RCC 7860 (cell line): ENCODE results near the gene MRGPRD.

Experiments
- DNase-seq: peaks from one replicate; pipeline ENCODE4 v3.0.0-alpha.2; 2015; ENCODE audit warnings: low spot score
- FAIRE-seq: peaks from 2 replicates; lab custom pipeline; 2012; peaks lifted over from hg19 to GRCh38; lab: Jason Lieb, UNC

The MRGPRD gene, protein sequence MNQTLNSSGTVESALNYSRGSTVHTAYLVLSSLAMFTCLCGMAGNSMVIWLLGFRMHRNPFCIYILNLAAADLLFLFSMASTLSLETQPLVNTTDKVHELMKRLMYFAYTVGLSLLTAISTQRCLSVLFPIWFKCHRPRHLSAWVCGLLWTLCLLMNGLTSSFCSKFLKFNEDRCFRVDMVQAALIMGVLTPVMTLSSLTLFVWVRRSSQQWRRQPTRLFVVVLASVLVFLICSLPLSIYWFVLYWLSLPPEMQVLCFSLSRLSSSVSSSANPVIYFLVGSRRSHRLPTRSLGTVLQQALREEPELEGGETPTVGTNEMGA

DNA sequence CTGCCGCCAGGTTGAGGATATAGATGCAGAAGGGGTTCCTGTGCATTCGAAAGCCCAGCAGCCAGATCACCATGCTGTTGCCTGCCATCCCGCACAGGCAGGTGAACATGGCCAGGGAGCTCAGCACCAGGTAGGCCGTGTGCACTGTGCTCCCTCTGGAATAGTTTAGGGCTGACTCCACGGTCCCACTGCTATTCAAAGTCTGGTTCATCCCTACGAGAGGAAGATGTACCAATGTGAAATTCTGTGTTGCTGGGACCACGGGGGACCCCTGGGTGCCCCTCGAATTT lies at the start of gene MRGPRD:
TSS of gene MRGPRD (minus strand) at position 211 of the 290 bp plus-strand sequence. CDS start at position 211, 0 bp downstream.
- FAIRE-seq (no peak), DNase-seq (no peak)

DNA sequence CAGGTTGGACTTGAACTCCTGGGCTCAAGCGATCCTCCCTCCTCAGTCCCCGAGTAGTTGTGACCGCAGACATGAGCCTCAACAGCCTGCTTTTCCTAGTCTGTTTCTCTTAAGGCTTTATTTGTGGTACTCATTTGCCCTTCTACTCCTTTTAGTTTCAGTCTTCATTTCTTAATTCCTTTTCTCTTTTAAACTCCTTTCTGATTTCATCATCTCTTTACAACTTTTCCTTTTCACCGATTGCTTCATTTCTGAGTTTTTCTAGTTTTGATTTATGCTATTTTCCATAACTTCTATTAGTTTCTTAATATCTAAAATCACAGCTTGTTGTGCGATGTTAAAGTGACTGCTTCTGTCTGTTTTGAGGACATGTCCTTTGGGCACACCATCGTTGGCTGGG lies 49.5 kb upstream of the MRGPRD start:
- no peak for DNase-seq
- FAIRE-seq: no peak

DNA sequence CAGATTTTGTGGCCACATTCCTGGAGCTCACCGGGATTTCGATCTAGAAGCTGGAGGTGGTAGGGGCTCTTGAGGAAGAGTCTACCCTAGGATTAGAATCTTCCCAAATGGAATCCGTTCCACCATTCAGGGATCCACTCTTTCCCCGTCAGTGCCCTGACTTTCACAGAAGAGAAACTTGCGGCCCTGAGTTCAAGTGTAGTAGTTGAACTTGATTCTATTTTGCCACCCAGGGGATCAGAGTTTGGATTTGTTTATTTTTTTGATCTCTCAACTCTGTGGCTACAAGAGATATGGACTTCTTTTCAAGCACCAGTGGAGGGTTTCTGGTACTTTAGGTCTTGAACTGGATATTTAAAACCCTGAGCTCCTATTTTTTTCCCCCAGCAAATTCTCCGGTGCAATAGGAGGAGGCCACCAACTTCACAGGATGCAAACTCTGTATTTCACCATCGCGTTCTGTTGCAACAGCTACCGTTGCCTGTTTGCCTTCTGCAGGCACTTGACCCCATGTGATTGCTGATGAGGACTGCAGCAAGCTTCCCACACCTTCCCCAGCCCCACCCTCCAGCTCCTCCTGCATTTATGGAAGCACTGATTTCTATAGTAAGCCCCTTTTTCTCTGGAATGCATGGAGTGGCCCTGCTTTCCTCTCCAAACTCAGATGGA lies 47.1 kb upstream of the MRGPRD start:
- DNase-seq (no peak), FAIRE-seq (no peak)

DNA sequence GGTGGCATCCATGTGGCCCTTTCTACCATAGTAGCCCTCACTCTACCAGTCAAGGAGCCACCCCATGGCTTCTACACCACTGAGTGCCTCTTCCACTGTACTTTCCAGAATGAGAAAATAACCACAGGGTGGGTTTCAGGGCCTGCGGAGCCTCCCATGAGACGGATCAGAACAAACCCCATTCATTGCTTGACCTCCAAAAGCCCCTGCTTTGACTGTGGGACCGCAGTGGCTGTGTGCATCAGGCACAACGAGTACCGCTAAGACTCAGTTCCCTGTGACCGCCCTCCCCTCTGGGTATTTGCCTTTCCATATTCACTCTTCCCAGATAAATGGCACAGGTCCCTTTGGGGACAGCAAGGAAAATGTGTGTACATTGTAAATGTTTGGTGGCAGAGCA lies 43.7 kb upstream of the MRGPRD start:
- FAIRE-seq (no peak), DNase-seq (no peak)

DNA sequence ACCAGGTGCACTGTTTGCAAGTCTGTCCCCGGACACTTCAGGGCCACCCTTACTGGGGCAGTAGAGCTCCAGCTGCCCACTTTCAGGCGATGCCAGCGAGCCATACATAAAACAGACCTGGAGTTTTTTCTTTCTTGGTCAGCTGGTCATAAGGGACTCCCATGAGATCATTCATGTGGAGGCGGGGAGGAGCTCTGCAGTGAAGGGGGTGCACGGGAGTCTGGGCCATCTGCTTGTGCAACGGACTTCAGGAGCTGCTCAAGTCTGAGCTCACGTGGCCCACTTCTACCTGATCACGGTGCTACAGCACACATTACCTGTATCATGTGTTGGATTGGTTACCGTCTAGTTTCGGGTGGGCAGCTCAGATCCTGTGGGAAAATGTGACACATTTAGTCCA lies 41.5 kb upstream of the MRGPRD start:
- FAIRE-seq: no peak
- no peak for DNase-seq

DNA sequence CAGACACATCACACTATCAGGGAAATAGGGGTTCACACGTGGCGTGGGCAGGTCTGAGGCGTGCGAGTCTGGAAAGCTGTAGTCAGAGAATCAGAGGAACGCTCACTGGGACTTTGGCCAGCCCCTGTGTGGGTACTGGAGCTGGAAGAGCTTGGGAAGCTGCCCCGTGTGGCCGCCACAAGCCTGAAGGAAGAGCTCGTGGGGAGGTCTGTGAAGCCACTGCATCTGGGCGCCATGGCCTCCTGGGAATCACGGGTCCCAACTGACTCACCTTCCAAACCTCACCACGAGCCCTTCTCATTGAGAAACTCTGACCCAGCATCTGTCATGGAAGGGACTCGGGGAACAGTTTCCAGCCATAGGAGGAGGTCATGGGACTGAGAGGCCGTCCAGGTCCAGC lies 38.1 kb upstream of the MRGPRD start:
- DNase-seq (no peak), FAIRE-seq (no peak)

DNA sequence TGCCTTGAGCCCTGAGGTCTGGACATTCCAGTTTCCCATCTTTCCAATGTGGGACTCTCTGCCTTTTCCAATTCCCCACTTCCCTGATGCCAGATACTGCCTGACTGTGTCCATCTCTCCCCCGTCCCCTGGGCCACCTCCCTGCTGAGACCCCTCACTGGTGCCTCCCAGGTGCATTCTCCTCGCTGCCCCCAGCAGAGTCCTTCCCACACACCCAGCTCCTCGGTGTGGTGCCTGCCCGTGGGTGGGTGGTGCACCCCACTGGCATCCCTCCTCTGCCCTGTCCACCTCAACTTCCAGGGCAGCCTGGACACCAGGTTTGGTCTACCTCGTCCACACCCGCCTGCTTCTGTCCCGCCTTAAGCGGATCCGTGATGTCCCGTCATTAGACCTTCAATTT lies 37.2 kb upstream of the MRGPRD start:
- DNase-seq (no peak), FAIRE-seq (no peak)

DNA sequence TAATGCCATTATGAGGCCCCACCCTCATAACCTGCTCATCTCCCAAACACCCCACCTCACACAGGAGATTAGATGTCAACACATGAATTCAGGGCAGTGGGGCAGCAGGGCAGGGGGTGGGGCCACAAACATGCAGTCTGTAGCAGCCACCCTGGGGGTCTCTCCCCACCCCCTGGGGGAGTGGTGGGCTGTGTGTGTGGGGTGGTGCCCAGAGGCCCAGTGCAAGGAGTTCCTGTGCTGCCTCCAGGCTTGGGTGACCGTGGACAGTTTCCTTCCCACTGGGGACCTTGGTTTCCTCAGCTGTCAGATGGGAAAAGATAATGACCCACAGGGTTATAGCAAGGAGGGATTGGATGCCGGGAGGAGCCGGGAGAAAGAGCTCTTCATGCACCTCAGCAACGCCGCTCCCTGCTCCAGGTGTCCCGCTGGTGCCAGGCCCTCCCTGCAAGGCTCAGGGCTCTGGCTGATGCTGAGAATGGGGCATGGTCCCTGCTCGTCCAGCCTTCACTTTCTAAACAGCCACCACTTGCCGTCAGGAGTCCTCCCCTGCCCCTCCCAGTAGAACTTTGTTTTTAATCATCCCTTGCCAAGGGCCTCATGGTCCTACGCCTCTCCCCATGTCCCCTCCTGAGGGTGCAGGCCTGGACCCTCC lies 34.2 kb upstream of the MRGPRD start:
- FAIRE-seq (no peak), DNase-seq (no peak)

DNA sequence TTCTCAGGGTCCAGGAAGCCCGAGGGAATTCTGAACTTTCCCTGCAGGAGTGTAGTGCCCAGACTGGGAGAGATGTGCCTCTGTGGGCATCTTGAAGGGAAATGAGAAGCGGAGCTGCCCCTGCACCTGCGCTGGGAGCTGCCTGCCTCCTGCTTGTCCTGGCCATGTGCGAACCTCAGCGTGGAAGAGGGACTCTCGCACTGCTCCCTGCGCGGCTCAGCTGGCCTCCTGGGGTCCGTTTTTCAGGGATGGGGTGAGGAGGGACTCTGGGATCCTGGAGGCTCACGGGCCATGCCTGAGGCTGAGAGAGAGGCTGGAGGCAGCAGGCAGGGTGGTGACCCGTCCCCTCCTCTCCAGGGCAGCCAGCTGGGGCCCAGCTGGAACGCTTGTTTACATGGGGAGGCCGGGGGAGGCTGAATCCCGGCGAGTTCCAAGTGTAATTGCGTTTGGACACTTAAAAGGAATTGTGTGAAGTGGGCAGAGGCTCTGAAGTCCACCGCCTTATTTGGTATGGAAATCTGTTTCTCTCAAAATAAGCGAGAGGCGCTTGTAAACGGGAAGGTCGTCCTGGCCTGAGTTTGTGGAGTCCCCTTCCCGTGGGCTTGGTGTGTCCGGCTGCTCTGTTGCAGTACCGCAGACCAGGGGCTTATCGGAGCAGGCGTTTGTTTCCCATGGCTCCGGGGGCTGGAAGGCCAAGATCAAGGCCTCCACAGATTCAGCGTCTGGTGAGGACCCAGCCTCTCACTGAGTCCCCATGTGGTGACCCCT lies 33.5 kb upstream of the MRGPRD start:
- FAIRE-seq (no peak), DNase-seq (no peak)

DNA sequence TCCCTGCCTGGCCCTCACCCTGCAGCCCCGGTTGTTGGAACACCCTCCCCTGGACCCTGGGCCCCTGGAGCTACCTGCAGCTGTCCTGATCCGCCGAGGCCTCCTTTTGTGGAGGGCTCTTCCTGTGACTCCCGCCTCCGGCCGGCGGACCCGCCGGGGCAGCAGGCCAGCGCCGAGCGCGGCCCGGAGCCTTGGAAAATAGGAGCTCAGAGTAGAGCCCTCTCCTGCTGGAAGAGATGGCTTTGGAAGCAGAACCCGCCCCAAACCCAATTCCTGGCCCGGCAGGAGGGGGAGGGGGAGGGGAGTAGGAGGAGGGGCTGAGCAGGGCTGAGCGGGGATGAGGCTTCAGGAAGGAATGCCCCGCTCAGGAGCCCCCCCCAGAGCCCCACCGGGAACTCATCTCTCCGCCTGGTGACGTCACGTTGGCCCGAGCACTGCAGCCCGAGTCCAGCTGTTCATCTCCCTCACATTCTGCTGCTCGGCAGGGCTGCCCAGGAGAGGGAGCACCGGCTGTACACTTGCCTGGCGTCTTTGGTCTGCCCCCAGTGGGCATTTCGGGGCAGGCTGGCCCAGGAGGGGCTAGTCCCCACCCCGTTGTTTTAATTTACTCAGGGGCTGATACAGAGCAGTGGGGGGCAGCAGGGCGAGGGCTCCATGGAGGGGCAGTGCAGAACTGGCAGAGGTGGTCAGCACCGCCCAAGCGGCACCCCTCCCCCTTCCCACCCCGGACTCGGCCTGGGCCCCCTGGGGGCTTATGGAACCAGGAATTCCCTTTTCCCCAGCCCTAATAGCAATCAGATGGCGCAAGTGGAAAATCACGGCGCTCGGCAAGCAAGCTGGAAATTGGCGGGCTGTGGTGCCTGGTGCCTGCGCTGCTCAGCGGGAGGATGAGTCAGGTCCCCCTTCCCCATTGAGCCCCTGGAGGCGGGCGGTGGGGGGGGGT lies 32.5 kb upstream of the MRGPRD start, which contains the start of gene MRGPRF:
TSS of gene MRGPRF (minus strand) at position 238 of the 943 bp plus-strand sequence. CDS start 3,345 bp downstream, outside the sequence.
- DNase-seq: no peak

DNA sequence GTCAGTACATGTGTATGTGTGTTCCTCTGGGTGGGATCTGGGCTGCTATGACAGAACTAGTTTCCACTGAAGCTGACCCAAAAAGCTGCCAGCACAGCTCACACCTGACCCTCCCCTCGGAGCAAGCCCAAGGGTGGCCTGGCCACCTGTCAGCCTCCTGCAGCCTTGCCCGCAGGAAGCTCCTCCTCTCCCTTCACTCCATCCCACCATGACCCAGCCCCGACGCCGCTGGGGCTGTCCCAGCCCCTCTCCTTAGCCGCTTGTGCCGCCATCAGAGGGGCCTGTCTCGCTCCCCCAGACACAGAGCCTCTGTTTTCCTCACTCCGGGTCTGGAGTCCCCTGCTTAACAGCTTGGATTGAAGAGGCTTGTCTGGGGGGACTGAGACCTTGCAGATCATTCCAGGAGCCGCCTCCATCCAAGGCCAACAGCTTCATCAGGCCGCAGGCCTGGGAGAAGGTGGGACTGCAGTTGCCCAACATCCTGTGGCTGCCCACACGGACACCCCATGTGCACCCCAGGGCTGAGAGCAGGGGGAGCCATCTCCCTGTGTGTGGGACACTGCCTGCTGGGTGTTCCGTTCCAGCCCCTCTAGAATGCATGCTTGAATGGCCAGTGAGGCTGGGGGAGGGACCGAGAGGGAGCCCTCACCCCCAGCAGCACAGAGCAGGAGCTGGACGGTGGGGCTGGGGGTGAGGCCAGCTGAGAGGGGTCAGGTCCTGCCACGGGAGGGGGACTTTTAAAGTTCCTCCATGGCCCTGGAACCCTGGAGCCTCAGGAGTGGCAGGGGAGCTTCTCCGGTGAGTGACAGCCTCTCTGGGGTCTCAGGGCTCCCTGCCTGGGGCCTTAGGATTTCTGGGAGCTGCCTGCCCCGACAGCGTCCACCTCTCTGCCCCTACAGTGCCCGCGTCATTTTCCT lies 31.6 kb upstream of the MRGPRD start:
- no peak for DNase-seq
- no peak for FAIRE-seq

More for the DNA sequence above, 32.5 kb upstream of the MRGPRD start, which contains the start of gene MRGPRF:
- no peak for FAIRE-seq

DNA sequence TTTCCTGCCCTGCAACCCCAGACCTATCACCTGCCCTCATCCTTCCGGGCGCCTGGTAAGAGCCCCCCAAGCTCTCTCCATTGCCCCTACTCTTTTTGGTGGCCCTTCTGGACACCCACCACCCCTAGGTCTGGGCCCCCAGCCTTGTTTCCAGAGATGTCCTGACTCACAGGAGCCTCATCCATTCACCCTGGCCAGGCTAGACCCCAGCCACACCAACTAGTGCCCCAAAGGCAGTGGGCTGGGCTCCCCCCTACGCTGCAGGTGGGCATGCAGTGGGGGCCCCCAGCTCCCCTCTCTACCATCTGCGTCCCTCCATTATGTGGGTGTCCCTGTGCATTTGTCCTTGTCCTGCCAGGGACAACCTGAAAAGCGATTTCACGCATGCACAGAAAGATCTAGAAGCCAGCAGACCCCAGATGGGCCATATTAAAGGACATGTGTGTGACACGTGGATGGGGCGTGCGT lies 30.9 kb upstream of the MRGPRD start:
- FAIRE-seq (no peak), DNase-seq (no peak)

DNA sequence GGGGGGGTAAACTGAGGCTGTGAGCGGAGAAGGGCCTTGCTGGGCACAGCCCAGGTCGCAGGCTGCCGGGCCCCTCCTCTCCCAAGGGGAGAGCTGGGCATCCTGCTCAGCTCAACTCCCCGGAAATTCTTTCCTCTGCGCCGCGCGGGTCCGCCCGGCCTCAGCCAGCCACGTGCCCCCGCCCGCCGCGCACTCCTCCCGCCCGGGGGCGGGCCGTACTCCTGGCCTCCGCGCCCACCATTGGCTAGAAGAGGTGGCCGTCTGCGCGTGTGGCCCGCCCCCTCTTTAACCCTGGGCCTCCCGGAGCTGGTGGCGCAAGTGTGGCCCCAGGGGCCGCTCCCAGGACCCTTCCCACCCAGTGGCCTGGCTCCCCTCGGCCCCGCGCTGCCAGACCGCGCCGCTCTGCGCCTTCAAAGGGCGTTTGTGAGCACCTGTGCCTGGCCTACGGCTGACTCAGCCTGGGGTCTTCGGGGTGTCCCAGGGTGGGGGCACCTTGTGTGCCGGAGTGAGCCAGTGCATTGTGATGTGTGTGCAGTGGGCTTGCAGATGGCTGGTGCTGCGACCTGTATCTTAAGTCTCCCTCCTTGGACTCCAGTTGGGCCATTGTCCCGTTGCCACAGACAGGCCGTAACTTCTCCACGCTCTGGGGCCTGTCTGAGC lies 30.3 kb upstream of the MRGPRD start:
- no peak for FAIRE-seq

DNA sequence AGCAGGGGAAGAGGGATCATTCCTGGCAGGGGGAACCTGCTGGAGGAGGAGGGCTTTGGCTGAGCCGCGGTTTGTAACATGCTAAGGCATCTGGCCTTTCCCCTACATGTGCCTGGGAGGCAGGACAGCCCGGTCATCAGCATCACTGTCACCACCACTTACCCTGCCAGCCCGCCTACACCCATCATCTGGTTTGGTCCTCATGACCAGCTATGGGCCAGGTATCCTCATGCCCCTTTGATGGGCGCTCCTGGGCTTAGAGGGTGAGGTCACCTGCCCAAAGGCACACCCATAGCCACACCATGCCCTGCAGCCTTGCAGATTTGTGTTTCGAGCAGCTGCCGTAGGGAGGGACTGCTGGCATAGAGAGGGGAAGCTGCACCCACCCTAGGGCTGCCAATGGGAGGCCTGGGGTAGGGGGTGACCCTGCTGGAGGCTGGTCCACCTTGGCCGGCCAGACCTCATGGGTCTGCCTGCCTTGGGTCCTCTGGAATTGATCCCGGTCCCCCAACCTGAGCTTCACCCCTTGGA lies 29.6 kb upstream of the MRGPRD start:
- DNase-seq (no peak), FAIRE-seq (no peak)

More for the DNA sequence above, 30.3 kb upstream of the MRGPRD start:
- no peak for DNase-seq

DNA sequence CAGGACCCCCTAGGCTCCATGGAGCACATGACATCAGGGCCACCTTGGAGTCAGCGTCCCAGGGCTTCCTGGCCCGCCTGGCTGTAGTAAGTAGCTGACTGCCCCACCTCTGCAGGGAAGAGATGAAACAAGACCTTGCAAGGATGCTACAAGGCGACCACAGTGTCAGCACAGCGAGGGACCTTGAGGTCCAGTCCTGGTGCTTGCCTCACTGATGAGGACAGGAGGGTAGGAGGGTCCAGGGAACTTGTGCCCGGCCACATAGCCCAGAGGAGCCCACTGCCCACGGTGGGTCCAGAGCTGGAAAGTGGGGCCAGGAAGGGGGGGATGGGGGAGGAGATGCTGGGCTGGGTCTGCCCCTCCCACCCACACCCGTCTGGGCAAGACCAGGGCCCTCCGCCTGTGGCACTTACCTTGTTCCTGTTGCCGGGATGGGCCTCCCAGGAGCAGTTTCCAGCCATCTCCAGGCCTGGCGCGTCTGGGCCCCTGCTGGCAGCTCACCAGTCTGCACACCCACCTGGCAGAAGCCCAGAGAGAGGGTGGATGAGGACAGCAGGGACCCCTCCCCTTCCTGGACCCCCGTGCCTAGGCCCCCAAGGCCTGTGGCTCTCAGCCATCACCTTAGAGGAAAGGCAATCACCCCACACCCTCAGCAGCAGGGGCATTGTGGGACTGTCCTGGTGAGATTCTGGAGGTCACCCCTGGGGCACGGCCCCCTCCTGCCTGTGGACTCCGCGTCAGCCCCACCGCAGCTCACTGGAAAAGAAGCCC lies 28.8 kb upstream of the MRGPRD start:
- DNase-seq (no peak), FAIRE-seq (no peak)

DNA sequence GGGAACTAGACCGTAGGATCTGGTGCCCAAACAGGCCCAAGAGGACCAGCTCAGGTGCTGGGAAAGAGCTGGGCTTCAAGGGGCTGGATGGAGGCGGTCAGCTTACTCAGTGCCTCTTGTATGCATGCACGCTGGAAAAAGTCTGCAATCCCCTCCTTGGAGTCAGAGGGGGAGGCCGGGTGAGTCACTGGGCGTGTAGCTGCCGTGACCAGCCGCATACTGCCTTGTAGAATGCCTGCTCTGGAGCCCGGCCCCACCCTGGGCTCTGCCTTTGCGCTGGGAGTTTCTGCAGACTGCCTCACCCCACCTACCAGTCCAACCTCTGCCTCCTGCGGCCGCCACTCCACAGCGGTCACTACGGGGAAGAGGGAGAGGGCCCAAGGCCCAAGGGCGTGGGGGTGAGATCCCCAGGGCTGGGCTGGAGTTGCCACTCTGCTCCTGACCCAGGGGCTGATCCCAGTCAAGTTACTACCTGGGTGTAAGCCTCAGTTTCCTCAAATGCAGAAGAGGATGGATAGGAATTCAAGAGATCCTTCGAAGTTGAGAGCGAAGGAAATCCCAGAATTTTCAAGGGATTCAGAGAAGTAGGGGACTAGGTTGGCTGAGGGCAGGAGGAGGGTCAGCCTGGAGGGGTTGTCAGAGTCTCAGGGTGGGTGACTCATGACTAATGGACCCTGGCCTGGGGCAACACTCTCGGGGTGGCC lies 28.1 kb upstream of the MRGPRD start:
- DNase-seq: peak; percentile 84
- peak; percentile 70 for FAIRE-seq

DNA sequence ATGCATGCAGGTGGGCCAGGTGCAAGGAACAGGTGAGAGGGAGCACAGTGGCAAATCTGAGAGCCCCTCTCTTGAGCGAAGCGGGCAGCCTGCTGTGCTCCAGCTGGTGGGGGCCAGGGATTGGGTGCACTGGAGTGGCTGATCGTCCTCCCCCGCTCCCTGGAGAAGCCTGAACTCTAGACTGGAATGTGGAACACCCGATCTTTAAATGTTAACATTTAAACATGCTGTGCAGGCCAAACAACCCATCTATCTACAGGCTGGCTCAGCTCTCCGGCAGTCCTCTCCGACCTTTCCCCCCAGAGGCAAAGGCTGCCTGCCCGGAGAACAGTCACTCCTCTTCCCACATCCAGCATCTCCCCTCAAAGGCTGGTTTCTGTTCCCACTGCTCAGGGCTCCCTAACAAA lies 27.2 kb upstream of the MRGPRD start:
- FAIRE-seq (no peak), DNase-seq (no peak)
